Endodermal cell (in vitro differentiated cells): ENCODE data around the gene OR8G1. TPM values are rescaled to one million over a fixed set of nuclear protein-coding genes. Genes with fewer than 3 reads are reported as not detected.

Experiments used
- DNase-seq: peaks from one replicate; pipeline ENCODE4 v3.0.0-alpha.2; 2017
- H3K27ac ChIP-seq: 2 replicates; pipeline ENCODE4 v1.5.1; 2013; ENCODE audit warnings: mild to moderate bottlenecking, low read depth, low read length, moderate library complexity
- H3K27me3 ChIP-seq: 2 replicates; pipeline ENCODE4 v1.6.1; 2013; ENCODE audit warnings: mild to moderate bottlenecking, low read length, moderate library complexity; ENCODE audit not compliant: insufficient read depth, control insufficient read depth, poor library complexity, severe bottlenecking
- H3K36me3 ChIP-seq: 2 replicates; pipeline ENCODE4 v1.7.0; 2013; ENCODE audit warnings: mild to moderate bottlenecking, low read length, moderate library complexity; ENCODE audit not compliant: control insufficient read depth, insufficient read depth
- H3K4me1 ChIP-seq: one replicate; pipeline ENCODE4 v1.7.0; 2013; ENCODE audit warnings: low read length; ENCODE audit not compliant: control insufficient read depth, insufficient read depth
- H3K4me3 ChIP-seq: 2 replicates; pipeline ENCODE4 v1.5.1; 2013; ENCODE audit warnings: mild to moderate bottlenecking, low read length, moderate library complexity
- H3K9ac ChIP-seq: 2 replicates; pipeline ENCODE4 v1.6.1; 2013; ENCODE audit warnings: mild to moderate bottlenecking, low read length, moderate library complexity; ENCODE audit not compliant: poor library complexity, severe bottlenecking; ENCODE audit errors: extremely low read depth
- H3K9me3 ChIP-seq: 2 replicates; pipeline ENCODE4 v1.6.1; 2013; ENCODE audit warnings: mild to moderate bottlenecking, low read length, moderate library complexity; ENCODE audit not compliant: control insufficient read depth
- H3K27ac Mint-ChIP-seq: 2 replicates; pipeline ENCODE4 v1.8.0; 2020; ENCODE audit warnings: mixed read lengths
- H3K27me3 Mint-ChIP-seq: 2 replicates; pipeline ENCODE4 v1.8.0; 2021; ENCODE audit warnings: mild to moderate bottlenecking, mixed read lengths; ENCODE audit not compliant: insufficient read depth
- H3K36me3 Mint-ChIP-seq: 2 replicates; pipeline ENCODE4 v1.8.0; 2020; ENCODE audit warnings: low read depth, mixed read lengths
- H3K4me1 Mint-ChIP-seq: 2 replicates; pipeline ENCODE4 v1.8.0; 2020; ENCODE audit warnings: mixed read lengths
- H3K4me3 Mint-ChIP-seq: 2 replicates; pipeline ENCODE4 v1.8.0; 2020; ENCODE audit warnings: mild to moderate bottlenecking, moderate library complexity, mixed read lengths
- H3K9me3 Mint-ChIP-seq: 2 replicates; pipeline ENCODE4 v1.8.0; 2020; ENCODE audit warnings: mild to moderate bottlenecking, mixed read lengths
- CTCF ChIP-seq: fragments of 200-600 bp; sonication (generic); conservative IDR thresholded peaks from 2 replicates; pipeline ENCODE4 v1.5.0; 2021; ENCODE audit warnings: antibody characterized with exemption, mild to moderate bottlenecking
- WGBS, 2 experiments: methylation state at CpG; one replicate each; pipeline versions ENCODE4 v1.1.5 to v1.1.7; 2013; ENCODE audit warnings: missing lambda C conversion rate in 2 of 2, mixed read lengths in 1 of 2; ENCODE audit not compliant: insufficient coverage in 1 of 2, insufficient read length in 1 of 2; 5-methylcytosine and 5-hydroxymethylcytosine counted together
- total RNA-seq, 2 donors: library from RNA; stranded (reverse); fragmentation: NEBNext Ultra II Directional in 1 of 2; extraction: Animal tissue kit (Norgen Biotek cat#: 25700) in 1 of 2; gene quantifications; 2 replicates in 1 of 2; 3 replicates in 1 of 2; pipeline ENCODE4 v1.2.1, GENCODE V29; 2021

The OR8G1 gene
- total RNA-seq, 2 donors from 2014 or later, result 0.11 TPM; not detected in 1

- no peaks in the 10 kb centered on the region for H3K4me1 Mint-ChIP-seq
- Histone ChIP-seq H3K9me3 (no peaks in the 10 kb centered on the region), H3K27me3 (no peaks in the 10 kb centered on the region), H3K27ac (no peak overlapping the region), H3K9ac (no peak overlapping the region), H3K36me3 (no peaks in the 10 kb centered on the region), H3K4me3 (no peak overlapping the region), H3K4me1 (no peaks in the 10 kb centered on the region)
- no peaks in the 10 kb centered on the region for H3K36me3 Mint-ChIP-seq
- no peaks in the 10 kb centered on the region for H3K9me3 Mint-ChIP-seq
- H3K27me3 Mint-ChIP-seq, result peaks cover 2% of the 10 kb centered on the region
- no peak for TF ChIP-seq CTCF
- no peak overlapping the region for H3K4me3 Mint-ChIP-seq
- DNase-seq, result no peak
- H3K27ac Mint-ChIP-seq, result no peak overlapping the region
Measured at GRCh38 chr11:124296016-124296415, 55.1 kb downstream of the OR8G1 start.

GRCh38 chr11:124297921-124298320, 57.0 kb downstream of the OR8G1 start:
- Histone ChIP-seq H3K9ac (no peak overlapping the region), H3K36me3 (no peaks in the 10 kb centered on the region), H3K27me3 (no peaks in the 10 kb centered on the region), H3K4me1 (no peaks in the 10 kb centered on the region), H3K9me3 (no peaks in the 10 kb centered on the region), H3K4me3 (no peak overlapping the region), H3K27ac (no peak overlapping the region)
- no peaks in the 10 kb centered on the region for H3K36me3 Mint-ChIP-seq
- H3K4me1 Mint-ChIP-seq, result no peaks in the 10 kb centered on the region
- H3K9me3 Mint-ChIP-seq, result no peaks in the 10 kb centered on the region
- H3K27me3 Mint-ChIP-seq, result no peaks in the 10 kb centered on the region
- no peak for DNase-seq
- no peak for TF ChIP-seq CTCF
- 83 to 100% methylated on average over 1 to 4 of the region's 4 CpGs for WGBS, 2 experiments
- no peak overlapping the region for H3K4me3 Mint-ChIP-seq
- H3K27ac Mint-ChIP-seq, result no peak overlapping the region

GRCh38 chr11:124301548-124301947, 60.7 kb downstream of the OR8G1 start:
- H3K36me3 Mint-ChIP-seq, result no peaks in the 10 kb centered on the region

More at GRCh38 chr11:124301548-124301947, 60.7 kb downstream of the OR8G1 start:
- Mint-ChIP-seq H3K27ac (no peak overlapping the region), H3K4me3 (no peak overlapping the region), H3K4me1 (no peaks in the 10 kb centered on the region), H3K27me3 (no peaks in the 10 kb centered on the region), H3K9me3 (no peaks in the 10 kb centered on the region)
- Histone ChIP-seq H3K27me3 (no peaks in the 10 kb centered on the region), H3K9ac (no peak overlapping the region), H3K4me1 (no peaks in the 10 kb centered on the region), H3K4me3 (no peak overlapping the region), H3K36me3 (no peaks in the 10 kb centered on the region), H3K27ac (no peak overlapping the region), H3K9me3 (no peaks in the 10 kb centered on the region)
- WGBS, 2 experiments, result 86 to 89% methylated on average over 2 to 3 of the region's 3 CpGs
- DNase-seq, result no peak
- TF ChIP-seq CTCF, result no peak
